Fibroblast of skin of left quadriceps (primary cell): ENCODE data around the gene NTM.

ENCODE experiments used
- DNase-seq, 2 experiments: peaks; one replicate each; pipeline ENCODE4 v3.0.0-alpha.2; 2013; ENCODE audit warnings: low read depth in 2 of 2

The NTM gene

DNA sequence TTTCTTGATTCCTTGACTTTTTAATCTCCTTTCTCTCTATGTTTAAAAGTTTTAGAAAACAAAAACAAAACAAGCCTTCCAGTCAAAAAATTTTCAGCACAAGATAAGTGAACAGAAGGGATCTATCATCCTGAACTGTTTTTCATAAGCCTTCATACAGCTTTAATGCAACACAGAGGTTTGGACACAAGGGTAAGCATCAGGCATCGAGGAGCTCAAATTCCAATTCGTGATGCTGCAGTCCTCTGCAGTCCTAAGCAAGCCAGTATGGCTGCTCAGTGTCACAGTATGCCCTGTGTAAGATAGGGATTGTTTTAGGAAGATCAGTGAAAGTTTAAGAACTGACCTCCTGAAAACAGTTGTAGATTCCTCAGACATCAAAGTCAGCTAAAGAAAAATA, 740.9 kb downstream of the NTM start:
- DNase-seq, result no peak

GRCh38 chr11:132111838-132112237, 741.4 kb downstream of the NTM start:
- DNase-seq, result peak; percentile 84 to 86

- no peak for DNase-seq
Measured at GRCh38 chr11:132112846-132113245, 742.4 kb downstream of the NTM start.

DNA sequence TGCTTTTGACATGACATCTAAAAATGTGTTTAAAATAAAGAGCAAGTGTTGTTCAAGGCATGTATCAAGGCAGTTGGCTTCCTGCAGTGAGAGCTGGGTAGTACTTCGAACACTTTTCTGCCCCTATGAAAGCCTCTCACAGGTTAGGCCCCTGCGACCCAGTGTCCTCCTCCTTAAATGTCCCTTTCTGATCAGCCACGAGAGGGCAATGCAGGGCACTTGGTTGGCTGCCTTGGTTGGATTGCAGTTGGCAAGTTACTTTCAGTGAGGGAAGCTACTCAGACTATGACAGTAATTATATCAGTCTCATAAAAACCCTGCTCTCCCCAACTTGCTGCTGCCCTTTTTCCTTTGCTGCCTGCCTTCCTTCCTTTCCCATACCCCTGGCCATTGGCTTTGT, 743.8 kb downstream of the NTM start:
- no peak for DNase-seq

DNA sequence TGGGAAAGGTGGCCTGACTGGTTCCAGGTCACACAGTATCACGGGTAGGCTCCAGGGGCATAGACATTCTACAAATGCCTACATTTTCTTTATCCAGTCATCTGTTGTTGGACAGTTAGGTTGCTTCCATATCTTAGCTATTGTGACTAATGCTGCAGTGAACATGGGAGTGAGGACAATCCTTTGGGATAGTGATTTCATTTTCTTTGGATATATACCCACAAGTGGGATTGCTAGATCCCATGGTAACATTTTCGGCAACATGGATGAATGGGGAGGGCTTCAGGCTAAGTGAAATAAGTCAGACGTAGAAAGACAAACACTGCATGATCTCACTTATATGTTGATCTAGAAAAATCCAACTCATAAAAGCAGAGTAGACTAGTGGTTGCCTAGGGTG, 744.3 kb downstream of the NTM start:
- DNase-seq, result no peak

DNA sequence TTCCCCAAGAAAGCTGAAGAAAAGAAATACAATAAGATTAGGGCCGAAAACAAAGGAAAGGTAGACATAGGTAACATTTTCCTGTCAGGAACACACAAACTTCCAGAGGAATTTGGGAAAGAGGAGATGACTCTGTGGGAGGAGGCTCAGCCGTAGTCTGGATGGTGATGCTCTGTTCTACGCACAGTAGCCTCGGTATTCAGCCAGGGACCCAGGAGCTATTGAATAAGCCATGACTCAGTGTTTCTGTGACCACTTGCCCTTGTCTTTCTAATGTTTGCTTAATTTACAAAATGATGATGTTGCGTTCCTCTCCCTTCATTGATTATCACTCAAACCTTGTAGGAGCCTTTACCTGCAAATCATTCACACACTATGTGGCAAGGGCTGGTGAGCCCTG, 745.0 kb downstream of the NTM start:
- DNase-seq, result no peak

DNA sequence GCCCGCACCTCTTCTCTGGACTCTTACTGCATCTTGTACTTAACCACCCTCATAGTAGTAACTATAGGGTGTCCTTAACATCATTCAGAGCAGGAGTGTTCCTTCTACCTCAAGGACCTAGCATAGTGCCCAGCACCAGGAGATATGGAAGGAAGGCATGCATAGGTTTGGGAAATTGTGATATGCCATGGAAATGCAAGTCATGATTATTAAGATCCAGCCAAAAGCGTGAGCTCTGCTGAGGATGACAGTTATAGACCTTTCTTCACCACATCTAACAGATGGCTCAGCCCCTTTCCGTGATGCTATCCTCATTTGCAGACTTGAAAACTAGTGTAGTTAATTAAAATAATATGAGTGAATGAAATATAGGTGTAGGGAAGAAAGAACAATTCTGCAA, 746.1 kb downstream of the NTM start:
- DNase-seq, result no peak

- no peak for DNase-seq
Measured at GRCh38 chr11:132118661-132119060, 748.2 kb downstream of the NTM start.

DNA sequence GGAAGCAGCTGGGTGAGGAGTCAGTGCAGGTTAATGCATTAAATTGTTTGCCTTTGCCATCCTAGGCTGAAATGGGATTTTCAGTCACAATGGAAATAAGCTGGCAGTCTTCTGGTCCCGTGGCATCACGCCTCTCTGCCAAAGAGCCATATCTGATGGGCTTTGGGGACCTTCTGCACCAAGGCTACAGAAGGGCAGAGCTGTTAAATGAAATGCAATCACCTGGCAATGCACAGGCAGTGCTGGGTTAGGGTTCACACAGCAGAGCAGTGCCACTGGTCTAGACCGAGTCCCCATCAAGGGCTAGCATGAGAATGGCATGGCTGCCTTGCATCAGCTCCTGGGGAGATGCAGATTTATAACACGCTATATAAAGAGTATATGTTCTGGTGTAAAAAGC, 749.2 kb downstream of the NTM start:
- no peak for DNase-seq

DNA sequence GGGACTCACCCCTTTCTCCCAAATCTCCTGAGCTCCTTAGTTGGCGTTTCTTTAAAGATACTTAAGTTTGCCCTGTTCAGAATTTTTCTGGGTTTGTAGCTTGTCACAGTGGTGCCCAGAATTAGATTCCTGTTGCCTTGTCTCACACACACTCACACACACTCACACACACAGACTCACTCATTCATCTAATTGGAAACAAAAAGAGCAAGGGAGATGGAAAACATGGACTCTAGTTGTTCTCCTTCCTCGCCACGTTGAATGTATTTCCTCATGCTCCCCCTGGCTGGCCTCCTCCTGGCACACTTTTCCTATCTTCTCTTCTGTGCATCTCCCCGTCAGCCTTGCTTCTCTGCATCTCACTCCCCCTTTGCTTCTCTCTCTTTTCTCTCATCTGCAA, 752.3 kb downstream of the NTM start:
- no peak for DNase-seq

DNA sequence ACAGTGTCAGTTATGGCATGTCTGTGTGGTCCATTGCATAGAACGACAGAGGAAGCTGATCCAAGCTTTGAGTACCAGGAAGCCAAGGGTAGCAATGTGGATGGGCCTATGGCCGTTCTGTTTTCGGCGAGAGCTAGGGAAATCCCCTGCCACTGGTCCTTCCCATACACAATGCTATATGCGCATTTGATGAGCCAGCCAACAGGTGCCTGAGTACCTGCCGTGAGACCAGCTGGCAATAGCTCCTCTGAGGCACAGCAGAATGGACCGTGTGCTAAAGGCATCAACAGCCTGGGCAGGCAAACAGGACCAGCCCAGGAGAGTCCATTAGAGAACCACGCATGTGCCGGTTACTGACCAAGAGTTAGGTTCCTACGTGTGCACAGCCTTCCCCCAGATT, 753.0 kb downstream of the NTM start:
- no peak for DNase-seq

GRCh38 chr11:132123854-132124835, 753.7 kb downstream of the NTM start:
- no peak for DNase-seq

DNA sequence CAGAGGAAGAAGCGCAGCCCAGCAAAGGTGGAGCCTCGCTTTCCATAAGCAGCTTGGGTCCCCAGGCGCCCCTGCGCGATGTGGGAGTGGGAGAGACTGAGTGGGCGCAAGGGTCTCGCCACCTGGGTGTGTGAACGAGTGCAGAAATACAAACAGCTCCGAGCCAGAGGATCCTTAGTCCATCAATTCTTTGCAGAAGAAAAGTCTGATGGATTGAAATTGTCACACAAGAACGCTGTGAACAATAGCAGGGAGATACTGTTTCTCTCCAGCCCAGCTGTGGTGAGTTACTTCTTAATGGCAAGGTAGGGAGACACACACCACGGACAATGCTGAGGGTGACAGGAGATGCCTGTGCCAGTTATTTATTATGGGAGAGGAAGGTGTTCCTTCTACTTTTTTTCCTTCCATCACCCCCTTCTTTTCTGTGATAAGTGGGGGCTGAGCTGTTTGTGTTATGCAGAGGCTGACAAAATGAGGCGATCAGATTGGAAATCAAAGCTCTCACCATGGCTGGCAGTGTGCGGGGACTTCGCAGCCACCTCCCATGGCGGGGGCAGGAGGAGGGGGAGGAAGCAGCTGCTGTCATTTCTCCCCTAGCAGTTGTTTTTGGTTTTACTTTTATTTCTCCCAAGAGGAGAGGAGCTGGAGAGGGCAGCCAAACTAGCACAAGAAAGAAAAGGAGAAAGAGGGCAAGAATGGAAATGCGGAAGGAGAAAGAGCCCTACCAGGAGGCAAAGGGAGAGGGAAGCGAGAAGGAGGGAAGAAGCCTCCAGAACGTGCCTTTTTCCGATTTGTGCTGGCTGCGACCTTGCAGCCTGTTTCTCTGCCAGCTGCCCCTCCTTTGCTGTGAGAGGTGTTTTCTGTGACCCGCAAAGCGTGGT, 755.8 kb downstream of the NTM start:
- DNase-seq, result no peak

DNA sequence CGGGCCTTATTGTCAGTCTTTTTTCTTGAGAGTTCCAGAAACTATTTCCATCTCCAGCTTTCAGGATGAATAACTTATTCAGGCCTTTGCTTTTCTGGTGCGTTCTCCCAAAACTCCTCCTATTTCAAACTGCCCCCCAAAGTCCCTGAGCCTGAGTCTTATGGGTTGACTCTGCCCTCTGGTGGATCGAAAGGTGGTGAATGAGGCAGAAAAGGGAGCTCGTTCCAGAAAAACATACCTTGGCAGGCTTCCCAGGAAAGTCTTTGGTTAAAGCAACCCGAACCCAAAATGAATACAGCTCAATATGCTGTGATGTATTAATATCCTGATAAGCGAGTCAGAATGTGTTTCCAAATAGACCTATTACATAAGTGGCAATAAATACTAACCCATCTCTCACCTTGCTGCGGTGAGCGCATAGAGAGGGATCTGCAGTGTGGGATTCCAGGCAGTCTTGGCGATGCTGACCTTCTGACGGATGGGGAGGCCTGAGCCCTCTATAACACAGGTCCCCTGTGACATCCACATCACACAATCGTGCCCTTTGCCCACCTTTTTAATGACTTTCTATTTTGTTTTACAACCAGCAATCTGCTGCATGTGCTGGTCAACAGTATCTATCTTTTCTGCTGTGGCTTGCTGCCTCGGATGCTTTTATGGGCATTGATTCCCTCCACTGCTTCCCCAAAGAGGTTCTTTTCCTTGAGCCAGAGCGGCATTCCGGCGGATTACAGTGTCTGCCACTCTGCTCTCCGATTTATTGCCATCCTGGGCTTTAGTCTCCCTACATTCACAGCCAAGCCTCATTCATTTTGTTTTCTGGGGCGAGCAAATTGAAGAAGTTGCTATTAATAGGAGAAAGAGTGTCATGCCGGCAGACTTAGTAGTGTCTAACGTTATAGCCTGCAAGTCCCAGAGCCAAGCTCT, 756.8 kb downstream of the NTM start:
- peak; percentile 93 to 94 for DNase-seq

- no peak for DNase-seq
Measured at GRCh38 chr11:132127900-132128288, 757.5 kb downstream of the NTM start.

DNA sequence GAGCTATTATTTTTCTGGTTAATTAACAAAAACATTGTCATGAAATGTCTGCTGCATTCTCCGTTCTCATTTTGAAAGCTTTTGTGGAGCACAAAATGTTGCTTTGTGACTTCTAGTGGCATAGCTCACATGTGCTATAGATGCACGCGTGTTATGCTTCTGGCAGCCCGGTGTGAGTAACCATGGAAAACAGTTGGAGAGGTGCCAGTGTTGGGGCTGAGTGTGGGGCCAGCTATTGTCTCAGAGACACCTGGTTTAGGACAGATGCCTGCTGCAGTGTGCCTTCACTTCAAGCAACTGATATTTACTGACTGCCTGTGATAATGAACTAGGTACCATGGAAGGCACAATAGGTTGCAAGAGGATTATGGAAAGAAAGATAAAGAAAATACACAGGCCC, 760.6 kb downstream of the NTM start:
- DNase-seq, result no peak

GRCh38 chr11:132131961-132132360, 761.5 kb downstream of the NTM start:
- DNase-seq, result no peak

DNA sequence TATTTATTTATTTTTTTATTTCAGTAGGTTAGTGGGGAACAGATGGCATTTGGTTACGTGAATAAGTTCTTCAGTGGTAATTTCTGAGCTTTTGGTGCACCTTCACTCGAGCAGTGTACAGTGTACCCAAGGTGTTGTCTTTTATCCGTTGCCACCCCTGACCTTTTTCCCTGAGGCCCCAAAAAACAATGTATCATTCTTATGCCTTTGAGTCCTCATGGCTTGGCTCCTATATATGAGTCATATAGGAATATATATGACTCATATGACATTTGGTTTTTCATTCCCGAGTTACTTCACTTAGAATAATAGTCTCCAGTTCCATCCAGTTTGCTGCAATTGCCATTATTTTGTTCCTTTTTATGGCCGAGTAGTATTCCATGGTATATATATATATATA, 763.9 kb downstream of the NTM start:
- no peak for DNase-seq

DNA sequence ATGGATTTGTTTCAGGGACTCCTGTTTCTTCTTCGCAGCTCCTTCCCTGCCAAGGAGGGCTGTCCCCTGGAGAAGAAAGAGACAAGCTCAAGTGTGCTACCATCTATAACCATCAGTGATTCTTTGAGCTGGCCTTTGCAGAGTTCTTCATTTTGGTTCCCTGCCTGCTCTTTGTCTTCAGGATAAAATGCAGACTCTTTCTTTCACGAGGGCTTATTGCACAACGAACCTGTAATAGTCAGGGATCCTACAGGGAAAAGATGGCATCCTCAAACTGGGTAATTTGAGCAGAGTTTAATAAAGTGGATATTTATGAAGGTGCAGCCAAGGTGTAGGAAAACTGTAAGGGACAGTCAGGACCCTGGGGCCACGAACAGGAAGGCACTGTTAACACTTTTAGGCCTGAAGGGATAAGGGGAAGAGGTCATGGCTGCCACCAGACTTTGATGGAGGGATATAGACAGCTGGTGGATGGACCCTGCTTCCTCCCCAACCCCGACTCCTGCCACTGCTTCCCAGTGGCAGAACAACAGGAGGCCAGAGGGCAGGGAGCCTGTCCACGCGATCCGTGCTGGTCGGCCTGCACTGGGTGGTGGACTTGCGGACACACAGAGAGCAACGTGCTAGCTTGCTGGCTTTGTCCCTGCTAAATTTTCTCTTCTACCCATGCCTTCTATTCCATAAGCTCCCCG, 767.0 kb downstream of the NTM start:
- DNase-seq, result no peak

GRCh38 chr11:132137981-132138313, 767.5 kb downstream of the NTM start:
- no peak for DNase-seq

DNA sequence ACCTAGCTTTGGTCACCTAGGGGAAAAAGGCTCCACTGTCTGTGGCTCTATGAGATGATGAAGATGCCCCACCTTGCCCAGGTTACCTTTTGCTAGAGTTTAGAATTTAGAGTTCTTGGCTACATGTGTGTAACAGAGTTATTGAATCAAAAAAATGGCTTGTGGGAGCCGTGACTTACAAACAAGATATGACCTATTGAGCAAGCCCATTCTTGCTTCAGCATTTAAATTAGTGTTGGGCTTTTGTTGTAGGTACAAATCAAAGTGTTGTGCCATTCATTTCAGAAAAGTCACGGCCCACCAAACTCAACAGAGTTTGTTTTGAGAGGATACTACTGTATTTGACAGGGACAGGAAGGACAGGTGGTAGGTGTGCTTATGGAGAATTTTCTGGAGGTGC, 768.8 kb downstream of the NTM start:
- DNase-seq, result no peak
